ENCODE data around the gene APOBEC3B.
"Not testable (repeated sequence)": the region's sequence is repeated elsewhere in the genome, so short reads cannot be mapped to it uniquely, and the experiment has no call there.

APOBEC3B gene

GRCh38 chr22:38952281-38952993, 29.7 kb upstream of the APOBEC3B start:
- no peak for DNase-seq

GRCh38 chr22:38953091-38953490, 29.1 kb upstream of the APOBEC3B start:
- DNase-seq = no peak

- no peak for DNase-seq
Measured at GRCh38 chr22:38953577-38954413, 28.4 kb upstream of the APOBEC3B start.

- DNase-seq = no peak
Measured at GRCh38 chr22:38954414-38955043, 27.6 kb upstream of the APOBEC3B start.

- DNase-seq = no peak
Measured at GRCh38 chr22:38955250-38955905, 26.8 kb upstream of the APOBEC3B start.

GRCh38 chr22:38955926-38956325, 26.2 kb upstream of the APOBEC3B start:
- no peak for DNase-seq

- DNase-seq = no peak
Measured at GRCh38 chr22:38956551-38956950, 25.6 kb upstream of the APOBEC3B start.

GRCh38 chr22:38957046-38957770, 24.9 kb upstream of the APOBEC3B start, which contains the start of gene APOBEC3A:
TSS of gene APOBEC3A (plus strand) at chr22:38957609. CDS start at chr22:38957692, 83 bp downstream.
- no peak for DNase-seq

- no peak for DNase-seq
Measured at GRCh38 chr22:38957808-38958650, 24.1 kb upstream of the APOBEC3B start.

- not testable (repeated sequence) for DNase-seq
Measured at GRCh38 chr22:38958651-38958943, 23.6 kb upstream of the APOBEC3B start.

- DNase-seq = no peak
Measured at GRCh38 chr22:38959590-38959989, 22.6 kb upstream of the APOBEC3B start.

GRCh38 chr22:38960673-38961072, 21.5 kb upstream of the APOBEC3B start:
- DNase-seq = not testable (repeated sequence)

- DNase-seq = not testable (repeated sequence)
Measured at GRCh38 chr22:38963291-38963738, 18.8 kb upstream of the APOBEC3B start.

GRCh38 chr22:38963872-38964271, 18.3 kb upstream of the APOBEC3B start:
- DNase-seq = no peak

GRCh38 chr22:38964306-38964705, 17.8 kb upstream of the APOBEC3B start:
- no peak for DNase-seq

- DNase-seq = peak in 1 of 2 experiments; percentile 3
Measured at GRCh38 chr22:38964989-38965388, 17.2 kb upstream of the APOBEC3B start.

- no peak for DNase-seq
Measured at GRCh38 chr22:38965614-38966379, 16.4 kb upstream of the APOBEC3B start.

GRCh38 chr22:38966380-38966702, 15.8 kb upstream of the APOBEC3B start:
- no peak for DNase-seq

- no peak for DNase-seq
Measured at GRCh38 chr22:38966942-38967341, 15.2 kb upstream of the APOBEC3B start.
